ENCODE results near the gene EVC2. TPM values are rescaled to one million over a fixed set of nuclear protein-coding genes. Genes with fewer than 3 reads are reported as not detected.

The EVC2 gene
- total RNA-seq, 4 donors from 2014 or later = 15.7 to 24.5 (median 17.2) TPM

DNA sequence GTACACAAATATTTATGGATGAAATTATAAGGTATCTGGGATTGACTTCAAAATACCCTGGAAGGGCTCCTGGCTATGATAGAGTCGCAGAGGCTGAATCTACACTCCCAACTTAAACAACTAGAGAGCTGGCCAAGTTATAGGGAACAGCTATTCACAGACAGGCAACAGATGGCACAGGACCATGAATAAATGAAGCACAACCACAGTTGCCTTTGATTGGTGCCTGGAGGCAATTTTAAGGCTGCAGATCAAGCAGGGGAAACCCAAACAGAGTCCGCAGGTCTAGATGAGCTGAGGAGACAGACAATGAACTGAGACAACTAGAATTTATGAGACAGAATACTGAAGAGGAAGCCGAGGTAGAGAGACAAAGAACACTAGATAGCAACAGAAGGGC lies 155.9 kb downstream of the EVC2 start:
- Histone ChIP-seq H3K27me3 (no peaks in the 10 kb centered on the region), H3K4me1 (no peaks in the 10 kb centered on the region), H3K36me3 (no peaks in the 10 kb centered on the region), H3K4me3 (replicated peaks in 1 of 3) (no peak overlapping the region), H3K27ac (no peak overlapping the region), H3K9me3 (no peaks in the 10 kb centered on the region)
- intact Hi-C loops (cut with DNase I) = no loop called here
- TF ChIP-seq POLR2A (IDR thresholded peaks at IDR 0.05) = no peak
- TF ChIP-seq, protein P1, sequence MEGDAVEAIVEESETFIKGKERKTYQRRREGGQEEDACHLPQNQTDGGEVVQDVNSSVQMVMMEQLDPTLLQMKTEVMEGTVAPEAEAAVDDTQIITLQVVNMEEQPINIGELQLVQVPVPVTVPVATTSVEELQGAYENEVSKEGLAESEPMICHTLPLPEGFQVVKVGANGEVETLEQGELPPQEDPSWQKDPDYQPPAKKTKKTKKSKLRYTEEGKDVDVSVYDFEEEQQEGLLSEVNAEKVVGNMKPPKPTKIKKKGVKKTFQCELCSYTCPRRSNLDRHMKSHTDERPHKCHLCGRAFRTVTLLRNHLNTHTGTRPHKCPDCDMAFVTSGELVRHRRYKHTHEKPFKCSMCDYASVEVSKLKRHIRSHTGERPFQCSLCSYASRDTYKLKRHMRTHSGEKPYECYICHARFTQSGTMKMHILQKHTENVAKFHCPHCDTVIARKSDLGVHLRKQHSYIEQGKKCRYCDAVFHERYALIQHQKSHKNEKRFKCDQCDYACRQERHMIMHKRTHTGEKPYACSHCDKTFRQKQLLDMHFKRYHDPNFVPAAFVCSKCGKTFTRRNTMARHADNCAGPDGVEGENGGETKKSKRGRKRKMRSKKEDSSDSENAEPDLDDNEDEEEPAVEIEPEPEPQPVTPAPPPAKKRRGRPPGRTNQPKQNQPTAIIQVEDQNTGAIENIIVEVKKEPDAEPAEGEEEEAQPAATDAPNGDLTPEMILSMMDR (IDR thresholded peaks at IDR 0.05) = no peak
- no peak for DNase-seq
- 95 to 97% methylated on average over 3 of the region's 3 CpGs for WGBS, 2 donors

DNA sequence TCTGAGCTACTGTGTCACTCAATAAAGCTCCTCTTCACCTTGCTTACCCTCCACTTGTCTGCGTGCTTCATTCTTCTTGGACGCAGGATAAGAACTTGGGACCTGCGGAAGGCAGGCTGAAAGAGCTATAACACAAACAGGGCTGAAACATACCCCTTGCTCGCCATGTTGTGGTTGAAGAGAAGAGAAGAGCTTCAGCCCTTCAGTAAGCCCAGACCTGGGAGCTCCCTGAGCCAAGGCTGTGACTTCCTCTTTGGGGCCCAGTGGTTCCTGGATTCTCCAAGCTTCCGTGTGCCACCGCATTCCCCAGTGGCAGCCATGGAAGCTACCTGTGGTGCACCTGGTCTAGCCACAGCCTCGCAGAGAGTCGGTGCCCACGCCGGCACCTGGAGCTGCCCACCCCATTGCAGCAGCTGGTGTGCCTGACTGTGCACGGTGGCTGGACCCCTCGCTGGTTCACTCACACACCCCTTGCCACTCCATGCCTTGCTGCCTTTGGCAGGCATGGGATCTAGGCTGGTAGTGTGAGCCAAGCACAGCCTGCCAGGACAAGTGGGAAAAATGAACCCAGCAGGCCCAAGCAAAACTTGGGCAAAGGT lies 160.6 kb downstream of the EVC2 start:
- intact Hi-C loops (cut with DNase I) = no loop called here
- Histone ChIP-seq H3K4me1 (no peaks in the 10 kb centered on the region), H3K36me3 (no peaks in the 10 kb centered on the region), H3K27ac (no peak overlapping the region), H3K4me3 (replicated peaks in 1 of 3) (no peak overlapping the region), H3K27me3 (no peaks in the 10 kb centered on the region), H3K9me3 (no peaks in the 10 kb centered on the region)
- 93 to 95% methylated on average over 6 to 12 of the region's 12 CpGs for WGBS, 2 donors
- no peak for DNase-seq
- TF ChIP-seq POLR2A (IDR thresholded peaks at IDR 0.05) = no peak
- TF ChIP-seq, protein P1 (IDR thresholded peaks at IDR 0.05) = no peak

DNA sequence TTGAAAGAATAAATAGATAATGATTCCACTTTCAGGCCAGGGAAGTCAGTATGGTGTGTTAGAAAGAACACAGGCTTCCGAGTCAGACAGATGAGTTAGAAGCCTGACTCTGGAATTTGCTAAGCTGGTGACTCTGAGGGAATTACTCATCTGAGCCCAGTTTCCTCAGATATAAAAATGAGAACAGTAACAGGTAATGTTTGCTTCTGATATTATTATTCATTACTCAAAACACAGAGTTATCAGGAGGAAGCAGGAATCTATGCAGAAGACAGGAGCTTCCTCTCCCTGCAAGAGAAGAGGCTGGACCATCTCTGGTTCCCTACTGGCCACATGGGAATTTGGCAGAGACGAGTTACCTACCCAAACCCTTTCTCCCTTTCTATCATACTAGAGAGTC lies 163.1 kb downstream of the EVC2 start:
- 56 to 69% methylated on average over 2 of the region's 2 CpGs for WGBS, 2 donors
- no peaks in the 10 kb centered on the region for H3K4me1 ChIP-seq
- no peaks in the 10 kb centered on the region for H3K27me3 ChIP-seq
- no peaks in the 10 kb centered on the region for H3K9me3 ChIP-seq
- no peak overlapping the region for H3K4me3 ChIP-seq (replicated peaks in 1 of 3)
- peaks cover 0 to 3% of the 10 kb centered on the region in 2 donors for H3K36me3 ChIP-seq
- H3K27ac ChIP-seq = no peak overlapping the region
- DNase-seq = no peak
- TF ChIP-seq, protein P1 (IDR thresholded peaks at IDR 0.05) = no peak
- TF ChIP-seq POLR2A (IDR thresholded peaks at IDR 0.05) = no peak
- intact Hi-C loops (cut with DNase I) = no loop called here

DNA sequence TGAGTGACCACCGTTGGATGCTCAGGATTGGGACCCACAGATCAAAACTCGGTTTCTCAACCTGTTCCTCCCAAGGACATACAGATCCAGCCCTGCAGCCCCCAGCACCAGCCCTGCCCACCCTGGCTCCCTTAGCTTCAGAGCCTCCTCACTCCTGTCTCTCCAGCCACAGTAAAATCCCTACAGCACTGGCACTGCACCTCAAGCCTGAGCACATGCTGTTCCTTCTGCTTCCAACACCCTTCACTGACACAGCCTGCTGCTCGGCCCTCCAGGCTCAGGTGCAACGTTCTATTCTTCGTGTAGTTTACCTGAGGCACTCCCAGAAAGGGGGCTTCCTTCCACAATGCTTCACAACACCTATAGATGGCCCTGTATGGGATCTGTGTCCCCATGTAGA lies 163.6 kb downstream of the EVC2 start:
- 73 to 85% methylated on average over 5 of the region's 5 CpGs for WGBS, 2 donors
- no peaks in the 10 kb centered on the region for H3K4me1 ChIP-seq

DNA sequence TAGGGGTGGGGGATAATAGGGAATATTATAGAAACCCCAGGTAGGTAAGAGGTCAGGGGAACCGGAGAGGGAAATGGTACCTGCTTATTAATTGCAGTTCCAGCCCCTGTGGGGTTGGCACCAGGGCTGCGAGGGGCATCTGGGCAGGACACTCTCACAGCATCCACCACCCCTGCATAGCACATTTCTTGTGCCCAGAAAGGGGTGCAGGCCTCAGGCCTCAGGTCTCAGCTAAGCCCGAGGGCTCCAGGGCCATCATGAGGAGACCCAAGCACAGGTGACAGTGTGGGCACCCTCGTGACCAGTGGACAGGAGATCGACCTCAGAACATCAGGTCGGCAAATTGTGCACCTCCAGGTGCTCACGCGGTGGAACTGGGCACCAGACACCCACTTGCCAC lies 164.7 kb downstream of the EVC2 start:
- no peaks in the 10 kb centered on the region for H3K27me3 ChIP-seq
- TF ChIP-seq, protein P1 (IDR thresholded peaks at IDR 0.05) = no peak
- TF ChIP-seq POLR2A (IDR thresholded peaks at IDR 0.05) = no peak
- H3K9me3 ChIP-seq = no peaks in the 10 kb centered on the region
- 88 to 96% methylated on average over 8 of the region's 8 CpGs for WGBS, 2 donors
- no peaks in the 10 kb centered on the region for H3K4me1 ChIP-seq
- H3K36me3 ChIP-seq = peaks cover 0 to 3% of the 10 kb centered on the region in 2 donors
- H3K4me3 ChIP-seq (replicated peaks in 1 of 3) = no peak overlapping the region
- intact Hi-C loops (cut with DNase I) = no loop called here
- no peak for DNase-seq
- no peak overlapping the region for H3K27ac ChIP-seq

More for the DNA sequence above, 163.6 kb downstream of the EVC2 start:
- Histone ChIP-seq H3K36me3 (peaks cover 0 to 3% of the 10 kb centered on the region in 2 donors), H3K27me3 (no peaks in the 10 kb centered on the region), H3K4me3 (replicated peaks in 1 of 3) (no peak overlapping the region), H3K27ac (no peak overlapping the region), H3K9me3 (no peaks in the 10 kb centered on the region)
- no peak for TF ChIP-seq POLR2A (IDR thresholded peaks at IDR 0.05)
- intact Hi-C loops (cut with DNase I) = no loop called here
- DNase-seq = no peak
